Measurements from ENCODE around the gene ATP11A.

Gene ATP11A

DNA sequence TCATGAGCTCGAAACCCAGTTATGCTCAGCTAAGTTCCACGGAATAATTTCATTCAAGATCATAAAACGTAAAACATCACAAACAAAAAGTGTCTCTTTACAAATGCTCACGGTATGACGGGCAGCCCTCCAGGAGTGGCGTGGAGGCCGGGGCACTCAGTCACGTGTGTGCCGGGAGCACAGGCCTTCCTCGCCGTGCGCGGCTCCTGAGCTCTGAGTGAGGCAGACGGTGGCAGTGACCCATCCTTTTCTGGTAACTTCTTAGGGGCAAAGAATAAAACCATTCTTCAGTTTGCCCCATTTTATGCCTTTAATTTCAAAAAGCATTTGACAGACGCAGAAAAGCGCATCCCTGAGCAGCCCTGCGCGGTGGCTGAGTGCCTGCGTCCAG lies 72.8 kb downstream of the ATP11A start:
- DNase-seq: no peak

DNA sequence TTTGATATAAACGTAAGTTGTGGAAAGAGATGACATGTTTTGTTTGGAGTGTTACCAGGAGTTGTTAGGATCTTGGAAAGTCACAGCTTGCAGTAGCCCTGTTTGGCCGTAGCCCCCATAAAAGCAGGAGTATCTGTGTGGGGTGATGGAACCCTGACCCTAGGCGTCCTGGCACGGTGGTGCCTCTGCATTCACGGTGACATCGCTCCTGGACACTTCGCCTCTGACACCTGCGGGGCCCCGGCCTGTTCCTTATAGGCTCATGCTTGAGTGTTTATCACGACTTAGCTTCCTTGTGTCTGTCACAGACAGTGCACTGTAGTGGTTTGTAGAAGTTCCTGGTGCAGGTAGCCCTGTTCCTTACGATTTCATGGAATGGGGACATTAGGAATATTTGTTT lies 74.2 kb downstream of the ATP11A start:
- no peak for DNase-seq

DNA sequence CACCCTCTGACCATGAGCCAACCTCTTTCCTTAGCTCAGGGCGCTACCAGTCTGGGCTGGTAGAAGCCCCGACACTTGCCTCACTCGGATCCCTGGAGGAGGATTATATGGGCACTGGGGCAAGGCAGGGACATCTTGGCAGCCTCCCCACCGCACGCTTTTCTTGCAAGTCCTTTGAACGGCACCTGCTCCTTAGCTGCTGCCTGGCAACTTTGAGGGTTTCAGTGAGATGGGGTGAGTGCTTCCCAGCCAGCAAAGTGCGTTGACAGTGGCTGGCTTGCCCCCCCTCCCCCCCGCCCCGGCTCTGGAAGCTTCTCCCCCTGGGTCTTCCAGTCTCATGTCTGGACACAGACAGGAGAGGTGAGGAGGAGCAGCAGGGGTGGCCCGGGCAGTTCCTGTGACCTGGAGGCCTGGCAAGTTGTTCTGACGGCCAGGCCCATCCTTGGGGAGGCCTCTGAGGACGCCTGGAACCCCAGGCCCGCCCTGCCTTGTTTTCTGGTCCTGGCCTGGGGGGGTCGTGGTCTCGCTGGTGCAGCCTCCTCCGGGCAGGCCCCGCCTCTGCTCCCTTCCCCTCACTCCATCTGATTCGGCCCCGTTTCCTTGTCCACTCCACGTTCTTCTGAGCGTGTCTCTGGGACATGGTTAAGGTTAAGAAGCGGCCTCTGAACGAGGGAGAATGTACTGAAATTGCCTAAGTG lies 75.2 kb downstream of the ATP11A start:
- no peak for DNase-seq

DNA sequence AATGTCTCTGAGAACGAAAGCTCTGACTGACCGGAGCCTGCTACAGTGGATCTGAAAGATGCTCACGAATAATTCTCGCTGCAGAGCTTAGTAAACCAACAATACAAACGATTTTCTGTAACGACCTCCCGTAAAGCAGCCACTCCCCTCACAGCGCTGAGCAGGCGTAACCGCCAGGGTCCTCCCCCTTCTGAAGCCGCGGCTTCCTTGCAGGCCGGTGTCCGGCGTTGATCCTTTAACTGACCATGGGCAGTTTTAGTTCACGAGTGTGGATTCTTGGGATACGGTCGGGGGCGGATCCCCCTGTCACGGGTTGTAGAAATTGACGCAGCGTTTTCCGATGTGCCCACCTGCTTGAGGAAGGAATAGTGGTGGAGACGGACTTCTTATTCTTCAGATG lies 75.9 kb downstream of the ATP11A start:
- no peak for DNase-seq

DNA sequence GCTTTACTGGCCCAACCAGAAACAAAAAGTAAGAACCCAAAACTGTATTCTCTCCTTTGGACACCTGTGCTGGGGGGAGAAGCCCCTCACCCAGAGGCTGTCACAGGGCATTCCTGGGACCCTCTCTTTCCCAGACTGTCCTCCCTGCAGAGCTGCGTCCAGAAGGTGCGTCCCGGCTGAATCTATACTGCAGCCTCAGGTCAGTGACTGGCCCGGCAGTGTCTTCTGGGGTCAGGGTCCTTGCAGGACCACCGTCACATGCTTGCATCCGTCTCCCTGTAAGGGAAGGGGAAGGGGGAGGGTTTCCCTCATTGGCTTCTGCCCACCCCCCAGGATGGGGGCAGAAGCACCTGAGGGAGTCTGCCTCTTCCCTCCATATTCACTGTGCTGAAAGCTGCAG lies 76.5 kb downstream of the ATP11A start:
- no peak for DNase-seq

DNA sequence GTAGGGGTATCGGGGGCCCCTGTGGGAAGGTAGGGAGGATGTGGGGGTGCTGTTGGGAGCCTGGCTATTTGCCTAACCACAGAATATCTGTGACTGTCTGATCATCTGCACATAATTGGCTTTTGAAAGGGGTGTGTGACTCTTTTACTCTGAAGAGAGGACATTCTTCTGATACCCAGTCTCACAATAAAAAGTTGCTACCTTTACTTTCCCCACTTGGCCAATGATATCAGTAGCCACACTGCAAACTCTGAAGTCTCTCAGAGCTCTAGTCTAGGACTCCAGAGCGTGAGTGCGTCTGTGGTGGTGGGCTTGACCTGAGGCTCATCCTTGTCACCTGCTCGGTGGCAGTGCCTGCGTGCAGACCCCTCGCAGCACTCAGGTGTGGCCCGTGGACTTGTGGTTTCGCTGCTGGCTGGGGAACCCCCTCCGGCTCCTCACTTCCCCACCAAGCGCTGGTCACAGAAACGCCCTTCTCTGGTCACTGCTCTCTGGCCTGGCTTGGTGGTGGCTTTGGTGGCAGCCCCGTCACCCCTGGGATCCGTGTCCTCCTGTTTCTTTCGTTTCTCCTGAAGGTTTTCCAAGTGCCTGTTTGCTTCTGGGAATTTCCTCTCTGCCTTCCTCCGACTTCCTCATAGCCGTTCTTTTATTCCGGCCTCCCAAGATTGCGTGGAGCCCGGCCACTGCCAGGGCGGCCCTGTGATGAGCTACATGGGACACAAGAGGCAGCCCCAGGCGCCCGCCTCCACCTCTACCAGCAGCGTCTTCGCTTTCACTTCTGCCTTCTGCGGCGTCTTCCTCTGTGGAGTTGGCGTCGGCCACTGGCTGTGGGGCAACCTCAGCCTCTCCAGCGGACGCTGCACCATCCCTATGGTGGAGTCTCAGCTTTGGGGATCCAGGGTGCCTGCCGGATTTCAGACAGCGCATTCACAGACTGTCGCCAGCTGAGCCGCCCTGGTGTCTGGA lies 78.0 kb downstream of the ATP11A start:
- DNase-seq: no peak

DNA sequence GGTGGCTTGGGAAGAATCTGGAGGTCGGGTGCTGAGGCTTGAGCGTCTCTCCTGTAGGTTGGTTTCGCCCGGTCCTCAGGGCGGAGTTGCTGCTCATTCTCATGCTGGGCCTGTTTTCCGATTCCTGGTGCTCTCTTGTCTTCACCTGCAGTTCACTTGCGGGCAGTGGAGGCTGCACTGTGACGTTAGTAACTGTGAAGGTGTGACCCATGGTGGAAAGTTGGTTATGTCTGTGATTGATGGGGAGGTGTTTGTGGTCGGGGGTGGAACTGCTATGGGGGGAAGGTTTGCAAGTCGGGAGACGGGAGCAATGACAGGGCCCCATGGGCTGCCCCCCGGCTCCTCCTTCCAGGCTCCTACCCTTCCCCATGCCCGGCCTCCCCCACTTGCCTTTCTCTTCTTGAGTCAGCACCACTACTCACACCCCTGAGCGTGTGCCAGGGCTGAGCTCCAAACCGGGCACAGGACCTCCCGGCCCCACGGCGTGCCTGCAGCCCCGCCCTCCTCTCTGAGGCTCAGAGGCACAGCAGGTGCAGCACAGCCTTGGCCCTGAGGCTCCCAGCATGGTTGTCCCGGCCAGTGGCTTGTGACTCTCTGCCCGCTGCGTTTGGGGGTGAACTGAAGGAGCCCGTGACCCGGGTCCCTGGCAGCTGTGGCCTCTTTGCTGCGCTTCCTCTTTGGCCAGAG lies 79.1 kb downstream of the ATP11A start:
- DNase-seq: no peak

DNA sequence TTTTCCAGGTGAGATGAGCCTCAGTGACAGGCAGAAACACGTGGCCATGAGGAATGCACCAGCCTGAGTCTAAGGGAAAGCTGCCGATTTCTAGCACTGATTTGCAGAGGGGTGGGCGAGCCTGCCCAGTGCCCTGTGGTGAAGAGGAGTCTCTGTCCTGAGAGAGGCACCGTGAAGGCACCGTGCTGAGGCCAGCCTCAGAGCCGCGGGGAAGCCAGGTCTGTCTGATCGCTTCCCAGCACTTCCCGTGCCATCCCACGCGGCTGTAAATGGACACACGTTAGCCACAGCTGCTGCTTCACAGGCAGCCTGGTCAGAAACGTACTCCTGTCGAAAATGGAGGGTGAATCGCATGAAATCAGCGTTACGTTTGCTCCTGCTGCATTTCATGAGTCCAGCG lies 79.8 kb downstream of the ATP11A start:
- no peak for DNase-seq

DNA sequence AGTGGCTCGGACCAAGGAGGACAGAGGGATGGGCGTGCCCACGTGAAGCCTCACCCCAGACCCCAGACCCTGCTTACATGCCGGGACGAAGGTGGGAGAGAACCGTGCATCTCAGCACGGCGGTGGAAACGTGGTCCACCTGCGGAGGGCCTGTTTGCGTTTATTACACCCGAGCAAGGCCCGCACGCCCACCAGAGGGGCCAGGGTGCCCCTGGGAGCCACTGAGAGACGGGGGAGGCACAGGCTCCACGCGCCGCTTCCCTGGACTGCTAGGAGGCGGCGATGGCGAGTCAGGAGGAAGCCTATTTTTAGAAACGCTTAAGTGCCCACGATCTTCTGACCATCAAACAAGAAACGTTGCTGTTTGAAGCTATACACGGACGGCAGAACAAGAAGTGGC lies 80.7 kb downstream of the ATP11A start:
- no peak for DNase-seq

DNA sequence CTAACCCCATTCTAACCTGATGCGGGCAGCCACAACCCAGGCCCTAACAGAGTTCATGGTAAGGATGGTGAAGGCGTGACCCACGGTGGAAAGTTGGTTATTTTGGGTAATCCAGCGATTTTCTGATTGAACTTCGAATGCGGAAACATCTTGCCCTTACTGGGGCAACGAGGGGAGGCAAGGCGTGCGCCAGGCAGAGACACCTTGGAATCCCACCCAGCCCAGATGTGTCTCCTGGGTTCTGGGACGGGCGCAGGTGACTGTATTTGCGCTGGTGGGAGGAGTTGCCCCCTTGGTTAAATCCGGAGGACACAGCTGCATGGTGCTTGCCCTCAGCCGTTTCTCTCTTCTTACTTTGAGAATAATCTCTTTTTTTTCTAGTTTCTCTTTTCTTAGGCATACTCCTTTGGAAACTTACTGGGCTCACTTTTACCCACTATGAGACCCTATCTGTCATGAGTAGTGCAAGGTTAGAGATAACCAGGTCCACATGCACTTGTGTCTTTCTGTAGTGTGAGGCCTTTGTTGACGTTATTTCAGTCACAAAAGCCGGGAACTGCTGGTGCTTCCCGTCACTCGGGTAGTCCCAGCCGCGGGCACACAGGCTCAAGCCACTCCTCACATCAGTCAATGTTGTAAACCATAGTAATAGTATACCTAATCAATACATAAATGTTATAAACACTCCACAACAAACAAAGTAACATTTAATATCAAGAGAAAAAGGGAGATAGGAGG lies 81.5 kb downstream of the ATP11A start:
- no peak for DNase-seq

DNA sequence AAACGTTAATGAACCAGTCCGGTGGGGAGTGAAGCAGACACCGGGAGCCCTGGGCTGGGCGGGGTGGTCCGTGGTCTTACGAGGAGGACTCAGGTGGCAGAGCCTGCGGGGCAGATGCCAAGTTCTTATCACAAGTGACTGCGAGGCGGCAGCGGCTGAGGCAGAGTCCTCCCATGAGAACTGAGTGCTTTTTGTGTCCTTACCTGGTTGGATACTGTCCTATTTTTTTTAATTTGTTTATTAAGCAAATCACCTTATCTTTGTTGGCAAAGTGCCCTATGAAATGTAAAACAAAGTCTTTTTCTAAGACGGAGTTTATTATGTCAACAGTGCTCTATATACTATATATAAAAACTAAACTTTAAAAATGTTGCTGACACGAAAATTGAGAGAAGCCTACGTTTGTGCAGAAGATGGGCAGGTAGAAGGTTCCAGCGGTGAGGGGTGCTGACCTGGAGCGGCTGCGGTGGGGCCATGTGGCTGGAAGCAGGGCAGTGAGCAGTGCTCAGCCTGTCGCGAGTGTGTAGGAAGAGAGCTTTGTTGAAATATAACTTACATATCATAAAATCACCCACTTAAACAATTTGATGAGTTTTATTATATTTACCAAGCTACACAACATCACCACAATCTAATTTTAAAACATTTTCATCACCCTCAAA lies 82.2 kb downstream of the ATP11A start:
- DNase-seq: no peak

DNA sequence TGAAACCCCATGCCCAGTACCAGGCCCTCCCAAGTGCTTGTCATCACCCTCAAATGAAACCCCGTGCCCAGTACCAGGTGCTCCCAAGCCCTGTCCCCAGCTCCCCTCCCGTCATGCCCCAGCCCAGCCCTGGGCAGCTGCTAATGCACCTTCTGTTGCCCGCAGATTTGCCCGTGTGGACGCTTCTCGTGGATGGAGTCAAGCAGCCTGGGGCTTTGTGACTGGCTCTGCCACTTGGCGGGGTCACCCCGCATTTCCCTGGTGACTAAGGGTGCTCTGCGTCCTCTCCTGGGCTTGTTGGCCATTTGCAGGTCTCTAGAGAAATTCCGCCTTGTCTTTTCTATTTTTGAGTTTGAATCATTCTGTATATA lies 82.7 kb downstream of the ATP11A start:
- no peak for DNase-seq

DNA sequence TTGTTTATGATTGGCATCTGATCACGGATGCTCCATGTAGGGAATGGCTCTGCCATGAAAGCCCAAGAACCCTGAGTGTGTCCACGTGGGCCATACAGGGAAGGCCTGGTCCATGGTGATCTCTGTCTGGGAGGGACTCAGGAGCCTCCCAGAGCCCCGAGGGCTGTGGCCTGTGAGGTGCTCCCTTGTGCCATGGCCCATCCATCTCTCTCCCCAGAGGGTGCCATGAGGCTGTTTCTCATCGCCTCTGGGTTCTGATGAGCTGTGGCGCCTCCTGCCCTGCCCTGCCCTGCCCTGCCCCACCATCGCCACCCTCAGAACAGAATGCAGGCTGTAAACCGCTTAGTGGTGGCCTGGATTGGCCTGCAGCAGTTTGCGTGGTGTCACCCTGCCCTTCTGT lies 83.1 kb downstream of the ATP11A start:
- no peak for DNase-seq

DNA sequence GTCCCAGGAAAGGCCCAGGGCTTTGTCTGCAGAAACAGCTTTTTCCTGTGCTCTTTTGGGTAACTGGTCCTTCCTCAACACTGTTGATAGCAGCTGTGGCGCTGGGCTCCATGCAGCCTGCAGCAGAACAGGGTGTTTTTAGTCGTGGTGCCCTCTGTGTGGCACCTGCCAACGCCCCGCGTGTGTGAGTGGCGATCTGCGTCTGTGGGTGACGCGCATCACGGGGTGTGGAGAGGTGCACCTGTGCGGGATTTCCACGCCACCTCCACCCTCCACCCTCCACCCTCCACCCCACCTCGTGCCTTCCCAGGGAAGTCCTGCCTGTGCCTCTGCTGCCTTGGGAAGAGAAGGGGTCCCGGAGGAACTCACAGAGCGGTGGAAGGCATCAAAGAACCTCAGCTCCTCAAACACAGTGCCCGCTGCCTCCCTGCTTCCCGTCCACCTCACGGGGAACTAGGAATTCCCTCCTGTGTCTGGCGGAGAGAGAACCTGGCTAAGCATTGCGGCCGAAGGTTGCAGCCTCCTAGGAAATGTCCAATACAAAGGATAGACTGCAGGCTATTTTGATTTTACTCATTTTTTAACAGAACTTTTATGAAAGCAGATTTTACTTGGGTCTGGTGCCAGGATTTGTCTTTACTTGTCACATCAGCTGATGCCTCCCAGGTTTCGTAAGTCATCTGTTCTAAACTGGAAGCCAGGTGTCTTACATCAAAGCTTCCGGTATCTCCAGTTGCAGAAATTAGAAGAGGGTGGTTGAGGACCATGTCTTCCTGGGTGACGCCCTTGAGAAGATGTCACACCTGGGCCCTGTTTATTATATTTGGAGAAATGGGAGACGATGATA lies 84.0 kb downstream of the ATP11A start:
- no peak for DNase-seq

DNA sequence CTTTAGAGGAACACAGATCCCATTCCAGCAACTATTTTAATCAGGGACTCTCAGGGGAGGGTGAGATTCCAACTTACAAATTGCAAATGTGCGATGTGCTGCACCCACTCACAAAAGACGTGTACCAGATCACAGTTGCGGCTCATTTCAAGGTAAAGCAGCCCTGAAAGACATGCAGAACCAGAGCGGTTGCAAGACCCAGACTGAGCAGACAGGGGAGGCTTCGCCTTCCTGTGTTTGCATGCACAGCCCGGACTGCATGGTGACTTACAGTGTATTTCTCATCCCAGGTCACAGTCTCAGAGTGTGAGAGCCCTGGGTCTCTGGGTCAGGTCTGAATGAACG lies 84.6 kb downstream of the ATP11A start:
- DNase-seq: no peak

DNA sequence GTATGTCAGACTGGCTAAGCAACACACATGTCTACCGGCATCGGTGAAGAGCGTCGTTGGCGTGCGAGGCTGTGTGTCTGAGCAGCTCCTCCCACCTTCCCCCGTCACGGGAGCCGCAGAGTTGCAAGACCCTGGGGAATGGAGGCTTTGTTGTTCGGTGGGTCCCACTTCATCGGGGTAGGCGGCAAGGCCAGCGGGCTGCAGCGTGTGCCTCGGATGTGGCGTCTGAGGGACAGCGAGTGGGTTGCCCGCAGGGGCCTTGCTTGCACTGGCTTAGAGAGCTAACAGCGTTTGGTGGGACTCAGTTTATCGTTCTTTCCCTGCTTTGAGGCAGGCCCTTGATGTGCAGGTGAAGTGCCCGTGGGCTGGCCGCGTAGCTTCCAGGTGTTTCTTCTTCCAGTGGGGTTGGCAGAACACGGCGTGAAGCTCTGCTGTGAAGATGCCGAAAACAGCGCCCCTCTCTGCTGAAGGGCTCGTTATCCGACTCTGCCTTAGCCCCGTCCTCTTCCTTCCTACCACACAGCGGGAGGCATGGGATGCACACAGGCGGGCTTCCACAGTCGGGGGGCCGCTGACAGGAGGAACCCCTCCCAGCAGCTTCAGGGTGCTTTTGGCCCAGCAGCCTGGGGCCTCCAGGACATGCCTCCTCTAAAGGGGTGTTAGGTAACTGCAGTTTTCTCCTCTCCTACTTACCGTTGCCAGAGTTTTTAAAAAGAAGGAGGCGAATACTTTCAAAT lies 85.2 kb downstream of the ATP11A start:
- DNase-seq: no peak

DNA sequence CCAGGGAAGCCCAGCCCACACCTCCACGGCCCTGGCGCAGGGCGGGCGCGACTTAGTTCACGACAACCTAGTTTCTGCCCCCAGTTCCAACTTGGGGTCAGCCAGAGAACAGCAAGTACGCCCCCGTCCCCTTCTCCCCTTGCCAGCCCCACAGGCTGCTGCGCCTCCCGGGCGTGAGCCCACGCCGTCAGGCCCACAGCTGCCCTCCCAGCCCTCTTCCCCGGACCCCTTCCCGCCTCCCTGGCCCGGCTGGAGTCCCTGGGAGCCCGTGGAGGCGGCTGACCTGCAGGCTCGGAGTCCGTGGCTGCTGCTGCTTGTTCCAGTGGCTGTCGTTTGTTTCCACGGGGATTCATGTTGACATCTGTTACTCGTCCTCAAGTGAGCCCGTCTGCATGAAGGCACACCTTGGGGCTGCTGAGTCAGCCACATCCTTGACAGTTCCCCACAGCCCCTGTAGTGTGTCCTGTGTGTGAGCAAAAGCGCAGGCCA lies 86.0 kb downstream of the ATP11A start:
- DNase-seq: no peak

DNA sequence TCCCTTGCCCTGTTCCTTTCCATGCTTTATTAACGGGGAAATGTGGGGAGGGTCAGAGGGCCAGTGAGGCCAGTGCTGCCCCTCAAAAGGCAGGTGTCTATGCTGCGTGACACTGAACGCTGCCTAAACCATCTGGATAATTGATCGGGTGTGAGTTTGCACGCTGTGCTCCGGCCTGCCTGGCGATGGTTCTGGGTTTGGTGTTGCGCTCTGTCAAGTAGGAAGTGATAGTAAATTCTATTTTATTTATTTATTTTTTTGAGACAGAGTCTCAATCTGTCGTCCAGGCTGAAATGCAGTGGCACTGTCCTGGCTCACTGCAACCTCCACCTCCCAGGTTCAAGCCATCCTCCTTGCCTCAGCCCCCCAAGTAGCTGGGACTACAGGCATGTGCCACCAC lies 86.5 kb downstream of the ATP11A start:
- DNase-seq: no peak

DNA sequence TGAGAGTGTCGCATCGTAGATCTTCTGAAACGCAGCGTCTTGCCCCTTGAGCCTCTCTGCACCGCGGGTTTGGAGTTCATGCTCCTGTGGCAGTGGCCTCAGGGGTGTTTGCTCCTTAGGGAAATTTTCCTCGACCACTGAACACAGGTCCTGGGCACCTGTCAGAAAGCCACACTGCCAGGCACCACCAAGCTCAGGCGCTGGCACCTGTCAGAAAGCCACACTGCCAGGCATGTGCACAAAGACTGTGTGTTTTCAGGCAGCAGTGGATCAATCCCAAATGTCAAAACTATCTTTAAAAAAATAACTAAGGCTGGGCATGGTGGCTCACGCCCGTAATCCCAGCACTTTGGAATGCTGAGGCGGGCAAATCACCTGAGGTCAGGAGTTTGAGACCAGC lies 87.1 kb downstream of the ATP11A start:
- no peak for DNase-seq

DNA sequence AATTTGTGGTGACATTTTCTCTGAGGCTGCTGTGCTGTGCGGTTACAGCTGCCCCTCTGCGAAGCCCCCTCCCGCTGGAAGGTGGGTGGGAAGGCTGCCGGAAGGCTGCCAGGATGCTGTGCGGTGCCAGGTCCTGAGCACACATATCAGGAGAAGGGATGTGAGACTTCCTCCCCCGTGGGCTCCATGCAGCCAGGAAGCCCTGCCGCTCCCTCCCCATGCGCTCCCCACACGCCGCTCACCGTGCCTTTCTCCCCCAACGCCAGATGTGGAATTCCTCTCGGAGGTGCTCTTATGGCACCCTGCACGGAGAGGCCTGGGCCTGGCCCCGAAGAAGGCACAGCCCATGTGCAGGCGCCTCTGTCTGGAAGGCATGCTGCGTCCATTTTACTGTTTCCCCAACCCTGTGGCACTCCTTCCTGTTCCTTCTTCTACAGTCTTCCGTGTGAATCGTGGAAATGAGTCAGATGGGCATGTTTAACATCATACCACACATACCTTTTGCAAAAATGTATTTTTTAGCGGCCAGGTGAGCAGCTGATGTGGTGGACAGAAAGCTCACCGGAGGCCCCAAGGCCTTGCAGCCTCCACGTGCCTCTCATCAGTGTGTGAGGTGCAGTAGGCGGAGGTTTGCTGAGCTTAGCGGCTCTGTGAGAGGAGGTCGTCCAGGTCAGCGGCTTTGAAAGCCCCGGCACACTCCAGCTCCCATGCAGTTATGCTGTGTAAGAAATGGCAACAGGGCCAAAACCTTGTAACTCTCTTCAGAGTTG lies 88.0 kb downstream of the ATP11A start:
- DNase-seq: no peak

Data from NCI-H446 treated with DMSO at 0.1 percent for 48 hours (cell line).